ENCODE measurements around the gene TRIM24.

The TRIM24 gene

DNA sequence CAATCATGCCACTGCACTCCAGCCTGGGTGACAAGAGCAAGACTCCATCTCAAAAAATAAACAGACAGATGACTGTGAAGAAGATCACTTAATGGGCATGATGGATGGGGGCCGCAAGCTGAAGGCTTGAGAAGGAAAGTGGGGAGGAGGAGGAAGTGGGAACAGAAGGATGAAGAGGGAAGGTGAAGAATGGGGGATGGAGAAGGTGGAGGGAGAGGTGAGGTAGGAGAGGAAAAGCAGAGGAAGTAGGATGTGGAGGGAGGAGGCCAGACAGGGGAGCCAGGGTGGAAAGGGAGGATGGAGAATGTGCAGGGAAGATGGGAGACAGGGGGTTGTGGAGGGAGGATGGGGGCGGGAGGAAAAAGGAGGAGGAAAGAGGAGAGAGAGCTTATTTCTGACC is 172.3 kb downstream of the TRIM24 start:
- DNase-seq (ENCODE audit: low read depth) = no peak
- TF ChIP-seq, protein P1, sequence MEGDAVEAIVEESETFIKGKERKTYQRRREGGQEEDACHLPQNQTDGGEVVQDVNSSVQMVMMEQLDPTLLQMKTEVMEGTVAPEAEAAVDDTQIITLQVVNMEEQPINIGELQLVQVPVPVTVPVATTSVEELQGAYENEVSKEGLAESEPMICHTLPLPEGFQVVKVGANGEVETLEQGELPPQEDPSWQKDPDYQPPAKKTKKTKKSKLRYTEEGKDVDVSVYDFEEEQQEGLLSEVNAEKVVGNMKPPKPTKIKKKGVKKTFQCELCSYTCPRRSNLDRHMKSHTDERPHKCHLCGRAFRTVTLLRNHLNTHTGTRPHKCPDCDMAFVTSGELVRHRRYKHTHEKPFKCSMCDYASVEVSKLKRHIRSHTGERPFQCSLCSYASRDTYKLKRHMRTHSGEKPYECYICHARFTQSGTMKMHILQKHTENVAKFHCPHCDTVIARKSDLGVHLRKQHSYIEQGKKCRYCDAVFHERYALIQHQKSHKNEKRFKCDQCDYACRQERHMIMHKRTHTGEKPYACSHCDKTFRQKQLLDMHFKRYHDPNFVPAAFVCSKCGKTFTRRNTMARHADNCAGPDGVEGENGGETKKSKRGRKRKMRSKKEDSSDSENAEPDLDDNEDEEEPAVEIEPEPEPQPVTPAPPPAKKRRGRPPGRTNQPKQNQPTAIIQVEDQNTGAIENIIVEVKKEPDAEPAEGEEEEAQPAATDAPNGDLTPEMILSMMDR (IDR thresholded peaks at IDR 0.05; ENCODE audit: low read length, missing control alignments) = no peak
- H3K4me3 ChIP-seq (replicated peaks; ENCODE audit: low read depth, low read length) = no peak overlapping the region

- no peak for DNase-seq (ENCODE audit: low read depth)
- TF ChIP-seq, protein P1 (IDR thresholded peaks at IDR 0.05; ENCODE audit: low read length, missing control alignments) = no peak
- H3K4me3 ChIP-seq (replicated peaks; ENCODE audit: low read depth, low read length) = no peak overlapping the region
Observed at GRCh38 chr7:138632826-138633602, 173.0 kb downstream of the TRIM24 start.
